NCI-H526 treated with DMSO at 0.1 percent for 48 hours (cell line): ENCODE data around the gene ZNF678.

ENCODE experiments used
- DNase-seq: peaks from one replicate; lab custom pipeline; 2025; lab: John Stamatoyannopoulos, UW

Gene ZNF678

GRCh38 chr1:227563324-227564201 is at the start of gene ZNF678:
Gene ZNF678 (plus strand): TSS chr1:227563556. CDS start chr1:227650992, 87,436 bp downstream.
- peak; percentile 77 for DNase-seq

- DNase-seq = no peak
Measured at GRCh38 chr1:227518876-227519275, 44.5 kb upstream of the ZNF678 start.

GRCh38 chr1:227521782-227522181 is 41.6 kb upstream of the ZNF678 start:
- no peak for DNase-seq

GRCh38 chr1:227526524-227526923 is 36.8 kb upstream of the ZNF678 start:
- no peak for DNase-seq

GRCh38 chr1:227532019-227532619 is 31.2 kb upstream of the ZNF678 start:
- no peak for DNase-seq

- DNase-seq = no peak
Measured at GRCh38 chr1:227540170-227541098, 22.9 kb upstream of the ZNF678 start.

- DNase-seq = no peak
Measured at GRCh38 chr1:227541129-227541528, 22.2 kb upstream of the ZNF678 start.

- no peak for DNase-seq
Measured at GRCh38 chr1:227541796-227542152, 21.6 kb upstream of the ZNF678 start.

- peak; percentile 24 for DNase-seq
Measured at GRCh38 chr1:227542153-227543120, 20.9 kb upstream of the ZNF678 start.

- DNase-seq = no peak
Measured at GRCh38 chr1:227543283-227544066, 19.9 kb upstream of the ZNF678 start.

- no peak for DNase-seq
Measured at GRCh38 chr1:227544067-227545050, 19.0 kb upstream of the ZNF678 start.

- DNase-seq = no peak
Measured at GRCh38 chr1:227545361-227545760, 18.0 kb upstream of the ZNF678 start.

GRCh38 chr1:227546059-227546458 is 17.3 kb upstream of the ZNF678 start:
- no peak for DNase-seq

- DNase-seq = no peak
Measured at GRCh38 chr1:227546598-227547309, 16.6 kb upstream of the ZNF678 start.

- no peak for DNase-seq
Measured at GRCh38 chr1:227547310-227548118, 15.8 kb upstream of the ZNF678 start.

- DNase-seq = no peak
Measured at GRCh38 chr1:227548119-227548397, 15.3 kb upstream of the ZNF678 start.

GRCh38 chr1:227548448-227548847 is 14.9 kb upstream of the ZNF678 start:
- DNase-seq = no peak

GRCh38 chr1:227549892-227550291 is 13.5 kb upstream of the ZNF678 start:
- DNase-seq = no peak
